GM12872 (cell line): ENCODE data around the gene LTB4R2.

ENCODE experiments used
- TF ChIP-seq, protein P1 (sequence below): IDR thresholded peaks from 3 replicates; pipeline ENCODE4 v1.5.1; 2011; ENCODE audit warnings: low read depth, mild to moderate bottlenecking, low read length, moderate library complexity; ENCODE audit not compliant: insufficient read depth

The LTB4R2 gene

GRCh38 chr14:24307156-24307574, 2.8 kb upstream of the LTB4R2 start:
- TF ChIP-seq, protein P1, sequence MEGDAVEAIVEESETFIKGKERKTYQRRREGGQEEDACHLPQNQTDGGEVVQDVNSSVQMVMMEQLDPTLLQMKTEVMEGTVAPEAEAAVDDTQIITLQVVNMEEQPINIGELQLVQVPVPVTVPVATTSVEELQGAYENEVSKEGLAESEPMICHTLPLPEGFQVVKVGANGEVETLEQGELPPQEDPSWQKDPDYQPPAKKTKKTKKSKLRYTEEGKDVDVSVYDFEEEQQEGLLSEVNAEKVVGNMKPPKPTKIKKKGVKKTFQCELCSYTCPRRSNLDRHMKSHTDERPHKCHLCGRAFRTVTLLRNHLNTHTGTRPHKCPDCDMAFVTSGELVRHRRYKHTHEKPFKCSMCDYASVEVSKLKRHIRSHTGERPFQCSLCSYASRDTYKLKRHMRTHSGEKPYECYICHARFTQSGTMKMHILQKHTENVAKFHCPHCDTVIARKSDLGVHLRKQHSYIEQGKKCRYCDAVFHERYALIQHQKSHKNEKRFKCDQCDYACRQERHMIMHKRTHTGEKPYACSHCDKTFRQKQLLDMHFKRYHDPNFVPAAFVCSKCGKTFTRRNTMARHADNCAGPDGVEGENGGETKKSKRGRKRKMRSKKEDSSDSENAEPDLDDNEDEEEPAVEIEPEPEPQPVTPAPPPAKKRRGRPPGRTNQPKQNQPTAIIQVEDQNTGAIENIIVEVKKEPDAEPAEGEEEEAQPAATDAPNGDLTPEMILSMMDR = no peak

DNA sequence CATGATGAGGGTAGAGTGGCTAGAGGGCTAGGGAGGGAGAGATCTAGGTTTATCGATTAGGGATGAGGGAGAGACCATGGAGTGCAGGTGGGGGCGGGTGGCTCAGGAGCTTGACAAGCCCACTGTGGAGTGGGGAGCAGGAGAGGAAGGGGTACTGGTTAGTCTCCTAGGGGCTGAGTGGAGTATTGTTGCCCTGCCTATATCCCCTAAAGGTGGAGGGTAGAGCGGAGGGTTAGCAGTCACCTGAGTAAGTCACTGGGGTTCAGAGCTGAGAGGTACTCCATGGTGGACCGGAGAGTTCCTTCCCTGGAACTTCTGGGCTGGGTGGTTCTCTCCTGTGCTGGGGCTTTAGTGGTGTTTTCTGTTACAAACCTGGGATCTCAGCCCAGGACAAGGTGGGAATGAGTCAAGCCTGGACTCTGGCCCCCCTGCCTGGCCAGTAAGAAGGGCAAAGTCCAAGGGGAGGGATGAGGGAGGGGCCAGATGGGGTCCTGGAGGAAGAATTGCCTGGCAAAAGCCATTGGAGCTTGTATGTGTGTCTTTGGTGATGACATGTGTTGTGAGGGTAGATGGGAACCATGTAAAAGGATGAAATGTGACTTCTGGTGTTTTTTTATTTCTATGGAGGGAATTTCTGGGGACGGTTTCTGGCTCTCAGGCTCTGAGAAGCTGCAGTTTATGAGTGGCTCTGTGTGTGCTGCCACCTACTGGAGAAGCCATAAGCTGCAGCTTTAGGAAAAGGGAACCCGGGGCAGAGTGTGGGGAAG, 2.2 kb upstream of the LTB4R2 start, which contains the start of gene CIDEB:
Gene CIDEB (minus strand): TSS at position 403 of the 767 bp plus-strand sequence. CDS start 119 bp downstream, at position 284.
- TF ChIP-seq, protein P1 = peak; percentile 96

DNA sequence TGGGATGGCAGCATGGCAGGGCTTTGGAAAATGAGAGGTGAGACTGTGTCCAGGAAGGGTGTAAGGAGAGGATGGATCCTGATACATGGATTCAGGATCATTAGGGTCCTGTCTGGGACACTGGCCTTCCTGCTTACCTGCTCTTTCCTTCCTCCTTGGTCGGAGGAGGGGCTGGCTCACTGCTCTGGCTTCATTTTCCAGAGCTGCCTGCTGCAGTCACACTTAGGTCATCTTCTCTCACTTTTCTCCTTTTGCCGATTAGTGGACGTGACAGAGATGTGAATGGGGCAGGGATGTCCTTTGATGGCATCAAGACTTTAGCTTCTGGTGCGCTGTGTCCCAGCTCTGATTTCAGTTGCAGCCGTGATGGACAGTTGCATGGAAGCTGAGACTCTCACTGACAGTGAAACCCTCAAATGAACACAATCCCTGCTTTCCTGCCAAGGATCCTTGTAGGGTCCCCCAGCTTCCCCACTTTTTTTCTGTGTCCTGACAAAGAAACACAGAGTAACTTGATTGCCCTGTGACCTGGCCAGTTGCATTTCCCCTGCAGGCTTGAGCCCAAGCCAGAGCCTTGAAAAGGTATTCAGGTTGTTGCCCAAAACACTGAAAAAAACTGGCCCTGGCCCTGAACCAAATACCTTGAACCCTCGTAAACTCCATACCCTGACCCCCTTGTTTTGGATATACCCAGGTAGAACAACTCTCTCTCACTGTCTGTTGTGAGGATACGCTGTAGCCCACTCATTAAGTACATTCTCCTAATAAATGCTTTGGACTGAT, 1.4 kb upstream of the LTB4R2 start:
- TF ChIP-seq, protein P1 = no peak

DNA sequence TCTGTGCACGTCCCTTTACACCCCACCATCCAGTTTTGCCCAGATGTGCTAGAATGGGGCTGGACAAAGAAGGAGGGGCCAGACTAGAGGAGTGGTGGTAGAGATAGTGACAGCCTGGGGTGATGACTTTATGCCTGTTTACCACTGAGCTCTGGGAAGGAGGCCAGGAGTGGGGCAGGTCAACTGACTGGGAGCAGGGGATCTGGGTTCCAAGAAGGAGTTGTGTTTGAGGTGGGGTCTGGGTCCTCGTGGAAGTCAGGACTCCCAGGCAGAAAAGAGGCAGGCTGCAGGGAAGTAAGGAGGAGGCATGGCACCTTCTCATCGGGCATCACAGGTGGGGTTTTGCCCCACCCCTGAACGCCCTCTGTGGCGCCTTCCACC, 315 bp downstream of the LTB4R2 start:
- TF ChIP-seq, protein P1 = no peak

- TF ChIP-seq, protein P1 = peak; percentile 34
Observed at GRCh38 chr14:24310646-24311604, 985 bp downstream of the LTB4R2 start, which contains the start of gene LTB4R. Gene LTB4R (plus strand): TSS chr14:24311502. CDS start chr14:24315652, 4,150 bp downstream.

DNA sequence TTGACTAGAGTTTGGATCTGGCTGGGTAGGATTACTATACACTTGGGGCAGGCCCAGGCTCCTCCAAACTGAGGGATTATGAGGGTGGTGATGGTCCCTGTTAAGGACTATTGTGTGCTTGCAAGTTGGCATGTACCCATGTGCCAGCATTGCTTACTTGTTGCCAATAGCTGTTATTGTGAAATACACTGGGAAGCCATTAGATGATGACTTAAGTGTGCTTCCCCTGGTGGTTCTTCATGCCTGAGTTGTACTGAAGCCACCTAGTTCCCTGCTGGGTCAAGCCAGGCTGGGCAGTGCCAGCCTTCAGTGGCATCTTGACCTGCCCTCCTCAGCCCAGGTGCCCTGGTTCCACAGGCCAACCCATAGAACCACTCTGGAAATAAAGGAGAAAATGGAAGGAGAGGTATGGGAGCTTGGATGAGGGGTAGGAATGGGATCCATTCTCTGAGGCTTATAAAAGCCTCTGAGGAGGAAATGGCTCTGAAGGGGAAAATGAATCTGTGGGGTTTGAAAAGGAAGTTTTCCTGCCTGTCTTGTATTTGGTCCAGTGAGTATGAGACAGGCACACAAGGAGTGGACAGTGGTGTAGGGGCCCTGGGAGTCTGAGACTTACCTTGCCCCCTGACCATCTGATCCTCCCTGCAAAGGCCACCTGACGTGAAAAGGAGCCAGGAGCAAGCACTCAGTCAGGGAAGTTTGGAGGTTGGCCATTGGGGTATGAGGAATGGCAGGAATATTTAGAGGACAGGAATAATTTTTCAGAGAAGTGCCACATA, 2.1 kb downstream of the LTB4R2 start:
- TF ChIP-seq, protein P1 = no peak
